ENCODE results near the gene RHBDF1.

Gene RHBDF1

DNA sequence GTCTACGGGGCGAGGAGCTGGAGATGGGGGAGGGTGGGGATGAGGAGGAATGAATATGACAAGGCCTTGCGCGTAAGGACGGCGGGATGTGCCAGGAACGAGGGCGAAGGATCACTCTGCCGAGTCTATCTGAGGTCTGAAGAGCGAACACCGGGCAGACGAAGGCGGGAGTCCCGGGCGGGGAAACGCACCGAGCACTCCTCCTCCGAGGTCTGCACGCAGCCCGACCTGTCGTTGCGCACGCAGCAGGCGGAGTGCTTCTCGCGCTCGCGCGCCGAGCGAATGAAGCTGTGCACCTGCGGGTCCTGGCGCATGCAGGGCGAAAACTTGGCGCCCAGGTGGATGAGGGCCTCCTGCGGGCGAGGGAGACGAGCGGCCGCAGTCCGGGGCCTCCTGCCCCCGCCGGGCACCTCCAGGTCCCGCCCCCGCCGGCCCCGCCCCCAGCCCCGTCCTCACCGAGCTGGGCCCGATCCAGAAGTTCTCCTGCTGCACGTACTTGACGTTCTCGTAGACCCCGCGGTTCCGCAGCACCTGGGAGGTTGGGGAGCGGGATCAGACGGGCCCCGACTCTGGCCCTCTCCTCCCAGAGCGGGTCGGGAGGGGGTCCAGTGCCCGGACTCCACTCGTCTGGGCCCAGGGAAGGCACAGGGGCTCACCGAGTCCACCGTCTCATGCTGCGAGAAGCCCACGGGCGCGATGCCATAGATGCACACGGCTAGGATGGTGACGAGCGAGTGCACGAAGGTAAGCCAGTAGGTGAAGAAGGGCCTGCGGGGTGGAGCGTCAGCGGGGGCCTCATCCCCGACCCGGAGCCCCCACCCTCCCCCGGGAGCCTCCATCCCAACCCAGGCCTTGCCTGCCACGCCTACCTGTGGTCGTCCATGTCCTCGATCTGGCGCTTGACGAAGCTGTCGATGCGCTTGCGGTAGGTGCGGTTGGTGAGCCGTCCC, 11.2 kb downstream of the RHBDF1 start:
- TF ChIP-seq ZNF565 (CRISPR knock-in tag; conservative IDR thresholded peaks at IDR 0.05; ENCODE audit: low read depth) (no peak), ZFP3 (CRISPR knock-in tag; IDR thresholded peaks at IDR 0.05) (no peak), CSDC2 (CRISPR knock-in tag; IDR thresholded peaks at IDR 0.05) (no peak), GLIS3 (CRISPR knock-in tag; IDR thresholded peaks at IDR 0.05) (no peak)
- TF ChIP-seq, protein P1, sequence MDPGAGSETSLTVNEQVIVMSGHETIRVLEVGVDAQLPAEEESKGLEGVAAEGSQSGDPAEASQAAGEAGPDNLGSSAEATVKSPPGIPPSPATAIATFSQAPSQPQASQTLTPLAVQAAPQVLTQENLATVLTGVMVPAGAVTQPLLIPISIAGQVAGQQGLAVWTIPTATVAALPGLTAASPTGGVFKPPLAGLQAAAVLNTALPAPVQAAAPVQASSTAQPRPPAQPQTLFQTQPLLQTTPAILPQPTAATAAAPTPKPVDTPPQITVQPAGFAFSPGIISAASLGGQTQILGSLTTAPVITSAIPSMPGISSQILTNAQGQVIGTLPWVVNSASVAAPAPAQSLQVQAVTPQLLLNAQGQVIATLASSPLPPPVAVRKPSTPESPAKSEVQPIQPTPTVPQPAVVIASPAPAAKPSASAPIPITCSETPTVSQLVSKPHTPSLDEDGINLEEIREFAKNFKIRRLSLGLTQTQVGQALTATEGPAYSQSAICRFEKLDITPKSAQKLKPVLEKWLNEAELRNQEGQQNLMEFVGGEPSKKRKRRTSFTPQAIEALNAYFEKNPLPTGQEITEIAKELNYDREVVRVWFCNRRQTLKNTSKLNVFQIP (CRISPR knock-in tag; IDR thresholded peaks at IDR 0.05; ENCODE audit: borderline replicate concordance, low read depth), result no peak
- TF ChIP-seq, protein P2, sequence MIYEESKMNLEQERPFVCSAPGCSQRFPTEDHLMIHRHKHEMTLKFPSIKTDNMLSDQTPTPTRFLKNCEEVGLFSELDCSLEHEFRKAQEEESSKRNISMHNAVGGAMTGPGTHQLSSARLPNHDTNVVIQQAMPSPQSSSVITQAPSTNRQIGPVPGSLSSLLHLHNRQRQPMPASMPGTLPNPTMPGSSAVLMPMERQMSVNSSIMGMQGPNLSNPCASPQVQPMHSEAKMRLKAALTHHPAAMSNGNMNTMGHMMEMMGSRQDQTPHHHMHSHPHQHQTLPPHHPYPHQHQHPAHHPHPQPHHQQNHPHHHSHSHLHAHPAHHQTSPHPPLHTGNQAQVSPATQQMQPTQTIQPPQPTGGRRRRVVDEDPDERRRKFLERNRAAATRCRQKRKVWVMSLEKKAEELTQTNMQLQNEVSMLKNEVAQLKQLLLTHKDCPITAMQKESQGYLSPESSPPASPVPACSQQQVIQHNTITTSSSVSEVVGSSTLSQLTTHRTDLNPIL (CRISPR knock-in tag; IDR thresholded peaks at IDR 0.05; ENCODE audit: low read depth), result no peak
- no peak for ATAC-seq

DNA sequence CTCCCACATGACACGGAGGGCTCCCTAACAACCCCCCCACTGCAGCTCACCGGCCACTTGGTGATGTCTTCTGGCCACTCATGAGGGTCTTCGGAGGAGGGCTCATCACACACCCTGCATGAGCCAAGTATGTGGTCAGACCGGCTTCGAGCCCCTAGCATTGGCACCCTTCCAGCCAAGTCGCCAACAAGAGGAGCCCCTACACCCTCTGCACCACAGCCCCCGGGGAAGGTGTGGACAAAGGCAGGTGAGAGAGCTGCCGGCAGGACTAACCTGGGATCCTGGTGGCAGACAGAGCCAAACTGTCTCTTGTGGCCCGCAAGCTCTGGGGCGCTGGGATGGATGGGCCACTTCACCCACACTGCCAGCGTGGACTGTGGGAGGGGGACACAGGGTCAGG, 12.3 kb downstream of the RHBDF1 start:
- TF ChIP-seq ISL1 (CRISPR knock-in tag; IDR thresholded peaks at IDR 0.05) (no peak), TOX (CRISPR knock-in tag; IDR thresholded peaks at IDR 0.05; ENCODE audit: borderline replicate concordance) (no peak), BACH2 (CRISPR knock-in tag; IDR thresholded peaks at IDR 0.05; ENCODE audit: borderline replicate concordance) (no peak), ZFP3 (CRISPR knock-in tag; IDR thresholded peaks at IDR 0.05) (no peak), ZNF565 (CRISPR knock-in tag; conservative IDR thresholded peaks at IDR 0.05; ENCODE audit: low read depth) (no peak), ZFP30 (CRISPR knock-in tag; IDR thresholded peaks at IDR 0.05) (no peak), ESRRG (CRISPR knock-in tag; IDR thresholded peaks at IDR 0.05) (no peak), SNAI2 (CRISPR knock-in tag; IDR thresholded peaks at IDR 0.05) (no peak)
- TF ChIP-seq, protein P1 (CRISPR knock-in tag; IDR thresholded peaks at IDR 0.05; ENCODE audit: borderline replicate concordance, low read depth), result no peak
- TF ChIP-seq, protein P2 (CRISPR knock-in tag; IDR thresholded peaks at IDR 0.05; ENCODE audit: low read depth), result no peak
- TF ChIP-seq, protein P3, sequence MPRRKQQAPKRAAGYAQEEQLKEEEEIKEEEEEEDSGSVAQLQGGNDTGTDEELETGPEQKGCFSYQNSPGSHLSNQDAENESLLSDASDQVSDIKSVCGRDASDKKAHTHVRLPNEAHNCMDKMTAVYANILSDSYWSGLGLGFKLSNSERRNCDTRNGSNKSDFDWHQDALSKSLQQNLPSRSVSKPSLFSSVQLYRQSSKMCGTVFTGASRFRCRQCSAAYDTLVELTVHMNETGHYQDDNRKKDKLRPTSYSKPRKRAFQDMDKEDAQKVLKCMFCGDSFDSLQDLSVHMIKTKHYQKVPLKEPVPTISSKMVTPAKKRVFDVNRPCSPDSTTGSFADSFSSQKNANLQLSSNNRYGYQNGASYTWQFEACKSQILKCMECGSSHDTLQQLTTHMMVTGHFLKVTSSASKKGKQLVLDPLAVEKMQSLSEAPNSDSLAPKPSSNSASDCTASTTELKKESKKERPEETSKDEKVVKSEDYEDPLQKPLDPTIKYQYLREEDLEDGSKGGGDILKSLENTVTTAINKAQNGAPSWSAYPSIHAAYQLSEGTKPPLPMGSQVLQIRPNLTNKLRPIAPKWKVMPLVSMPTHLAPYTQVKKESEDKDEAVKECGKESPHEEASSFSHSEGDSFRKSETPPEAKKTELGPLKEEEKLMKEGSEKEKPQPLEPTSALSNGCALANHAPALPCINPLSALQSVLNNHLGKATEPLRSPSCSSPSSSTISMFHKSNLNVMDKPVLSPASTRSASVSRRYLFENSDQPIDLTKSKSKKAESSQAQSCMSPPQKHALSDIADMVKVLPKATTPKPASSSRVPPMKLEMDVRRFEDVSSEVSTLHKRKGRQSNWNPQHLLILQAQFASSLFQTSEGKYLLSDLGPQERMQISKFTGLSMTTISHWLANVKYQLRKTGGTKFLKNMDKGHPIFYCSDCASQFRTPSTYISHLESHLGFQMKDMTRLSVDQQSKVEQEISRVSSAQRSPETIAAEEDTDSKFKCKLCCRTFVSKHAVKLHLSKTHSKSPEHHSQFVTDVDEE (CRISPR knock-in tag; IDR thresholded peaks at IDR 0.05), result no peak
- TF ChIP-seq, protein P4, sequence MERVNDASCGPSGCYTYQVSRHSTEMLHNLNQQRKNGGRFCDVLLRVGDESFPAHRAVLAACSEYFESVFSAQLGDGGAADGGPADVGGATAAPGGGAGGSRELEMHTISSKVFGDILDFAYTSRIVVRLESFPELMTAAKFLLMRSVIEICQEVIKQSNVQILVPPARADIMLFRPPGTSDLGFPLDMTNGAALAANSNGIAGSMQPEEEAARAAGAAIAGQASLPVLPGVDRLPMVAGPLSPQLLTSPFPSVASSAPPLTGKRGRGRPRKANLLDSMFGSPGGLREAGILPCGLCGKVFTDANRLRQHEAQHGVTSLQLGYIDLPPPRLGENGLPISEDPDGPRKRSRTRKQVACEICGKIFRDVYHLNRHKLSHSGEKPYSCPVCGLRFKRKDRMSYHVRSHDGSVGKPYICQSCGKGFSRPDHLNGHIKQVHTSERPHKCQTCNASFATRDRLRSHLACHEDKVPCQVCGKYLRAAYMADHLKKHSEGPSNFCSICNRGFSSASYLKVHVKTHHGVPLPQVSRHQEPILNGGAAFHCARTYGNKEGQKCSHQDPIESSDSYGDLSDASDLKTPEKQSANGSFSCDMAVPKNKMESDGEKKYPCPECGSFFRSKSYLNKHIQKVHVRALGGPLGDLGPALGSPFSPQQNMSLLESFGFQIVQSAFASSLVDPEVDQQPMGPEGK (CRISPR knock-in tag; IDR thresholded peaks at IDR 0.05; ENCODE audit: borderline replicate concordance), result no peak
- ATAC-seq, result no peak

DNA sequence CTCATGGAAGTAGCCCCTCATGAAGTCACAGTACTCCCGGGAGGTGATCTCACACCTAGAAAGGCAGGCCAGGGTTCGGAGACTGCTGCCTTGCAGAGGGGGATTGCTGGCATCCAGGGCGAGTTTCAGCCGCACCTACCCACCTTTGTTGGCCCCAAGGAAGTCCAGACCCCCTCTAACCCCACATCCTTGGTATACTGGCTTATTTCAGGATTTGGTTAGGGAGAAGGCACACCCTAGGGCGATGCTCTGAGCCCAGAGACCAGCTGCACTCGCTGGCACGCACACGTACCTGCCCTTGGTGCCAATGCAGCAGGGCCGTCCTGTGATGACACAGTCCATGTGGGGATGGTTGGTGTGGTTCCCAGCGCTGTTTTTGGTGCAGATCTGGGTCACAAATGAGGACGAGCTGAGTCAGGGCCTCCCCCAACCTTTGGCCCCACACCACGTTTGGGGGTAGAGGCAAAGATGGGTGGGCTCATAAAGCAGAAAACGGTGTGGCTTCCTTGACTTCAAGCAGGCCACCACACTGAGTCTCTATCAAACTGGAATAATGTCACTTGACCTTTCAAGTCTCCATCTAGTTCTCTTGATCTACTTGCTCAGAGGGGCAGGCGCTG, 12.9 kb downstream of the RHBDF1 start:
- no peak for ATAC-seq
- TF ChIP-seq BACH2 (CRISPR knock-in tag; IDR thresholded peaks at IDR 0.05; ENCODE audit: borderline replicate concordance), result no peak
- TF ChIP-seq, protein P4 (CRISPR knock-in tag; IDR thresholded peaks at IDR 0.05; ENCODE audit: borderline replicate concordance), result no peak
- TF ChIP-seq, protein P5, sequence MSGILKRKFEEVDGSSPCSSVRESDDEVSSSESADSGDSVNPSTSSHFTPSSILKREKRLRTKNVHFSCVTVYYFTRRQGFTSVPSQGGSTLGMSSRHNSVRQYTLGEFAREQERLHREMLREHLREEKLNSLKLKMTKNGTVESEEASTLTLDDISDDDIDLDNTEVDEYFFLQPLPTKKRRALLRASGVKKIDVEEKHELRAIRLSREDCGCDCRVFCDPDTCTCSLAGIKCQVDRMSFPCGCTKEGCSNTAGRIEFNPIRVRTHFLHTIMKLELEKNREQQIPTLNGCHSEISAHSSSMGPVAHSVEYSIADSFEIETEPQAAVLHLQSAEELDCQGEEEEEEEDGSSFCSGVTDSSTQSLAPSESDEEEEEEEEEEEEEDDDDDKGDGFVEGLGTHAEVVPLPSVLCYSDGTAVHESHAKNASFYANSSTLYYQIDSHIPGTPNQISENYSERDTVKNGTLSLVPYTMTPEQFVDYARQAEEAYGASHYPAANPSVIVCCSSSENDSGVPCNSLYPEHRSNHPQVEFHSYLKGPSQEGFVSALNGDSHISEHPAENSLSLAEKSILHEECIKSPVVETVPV (CRISPR knock-in tag; IDR thresholded peaks at IDR 0.05), result no peak
- no peak for TF ChIP-seq RARB (CRISPR knock-in tag; IDR thresholded peaks at IDR 0.05)
- TF ChIP-seq SNAI2 (CRISPR knock-in tag; IDR thresholded peaks at IDR 0.05), result no peak
- TF ChIP-seq ZFP30 (CRISPR knock-in tag; IDR thresholded peaks at IDR 0.05), result no peak
- TF ChIP-seq, protein P2 (CRISPR knock-in tag; IDR thresholded peaks at IDR 0.05; ENCODE audit: low read depth), result no peak
- no peak for TF ChIP-seq ZNF70 (CRISPR knock-in tag; IDR thresholded peaks at IDR 0.05)
- no peak for TF ChIP-seq GLIS3 (CRISPR knock-in tag; IDR thresholded peaks at IDR 0.05)
- TF ChIP-seq PPARA (CRISPR knock-in tag; IDR thresholded peaks at IDR 0.05; ENCODE audit: borderline replicate concordance), result no peak
- TF ChIP-seq ZNF565 (CRISPR knock-in tag; conservative IDR thresholded peaks at IDR 0.05; ENCODE audit: low read depth), result no peak
